Subcutaneous adipose tissue (tissue), 4 donors: Measurements from ENCODE around the gene TBX1. TPM values are rescaled to one million over a fixed set of nuclear protein-coding genes. Genes with fewer than 3 reads are reported as not detected.

Source experiments
- CTCF ChIP-seq: fragments of 450-650 bp; IDR thresholded peaks from one replicate; pipeline ENCODE4 v1.5.1; 2016; ENCODE audit warnings: low read depth, mild to moderate bottlenecking, control low read depth, antibody characterized with exemption, moderate library complexity
- total RNA-seq, 4 donors: library from RNA; depleted of rRNA; stranded (reverse); fragments of >200 nt; gene quantifications; one replicate each; pipeline ENCODE4 v1.1.0, GENCODE V29; 2016

Gene TBX1
- total RNA-seq: 1 to 10 TPM in 2 of 4 donors, under 1 TPM in 2; 0.51 to 6.2 (median 1.8) TPM

GRCh38 chr22:19760058-19760950 is at the start of gene TBX1:
Gene TBX1, plus strand, starts transcription at chr22:19760778. Its CDS starts 66 bp downstream, at chr22:19760844.
- no peak for TF ChIP-seq CTCF

GRCh38 chr22:19713245-19713644 is 47.3 kb upstream of the TBX1 start:
- TF ChIP-seq CTCF: no peak

GRCh38 chr22:19713650-19714311 is 46.8 kb upstream of the TBX1 start:
- TF ChIP-seq CTCF: no peak

GRCh38 chr22:19714312-19715187 is 46.0 kb upstream of the TBX1 start, which contains the start of gene SEPTIN5:
Gene SEPTIN5, plus strand, starts transcription at chr22:19714503. Its CDS starts 86 bp downstream, at chr22:19714589.
- TF ChIP-seq CTCF: no peak

- TF ChIP-seq CTCF: no peak
Observed at GRCh38 chr22:19715188-19715930, 45.2 kb upstream of the TBX1 start.

GRCh38 chr22:19716041-19716828 is 44.3 kb upstream of the TBX1 start:
- TF ChIP-seq CTCF: no peak
